H1 (cell line): Measurements from ENCODE around the gene KCTD15. TPM values are rescaled to one million over a fixed set of nuclear protein-coding genes. Genes with fewer than 3 reads are reported as not detected.

Experiments
- BACH1 ChIP-seq: IDR thresholded peaks from 2 replicates; pipeline ENCODE4 v1.6.1; 2012; ENCODE audit warnings: low read length, improper control_type of control experiment
- CBX5 ChIP-seq: fragments of 300-800, 300-1000 bp; sonication (generic); IDR thresholded peaks from 2 replicates; pipeline ENCODE4 v1.7.1; 2016; ENCODE audit warnings: antibody characterized with exemption, low read length, low read depth
- CBX8 ChIP-seq: fragments of 300-800, 300-1000 bp; sonication (generic); IDR thresholded peaks from 2 replicates; pipeline ENCODE4 v1.7.1; 2016; ENCODE audit warnings: low read depth, low read length, borderline replicate concordance
- CHD1 ChIP-seq: IDR thresholded peaks from 2 replicates; pipeline ENCODE4 v1.6.1; 2012; ENCODE audit warnings: low read depth, low read length, improper control_type of control experiment
- NRF1 ChIP-seq: IDR thresholded peaks from 2 replicates; pipeline ENCODE4 v1.6.1; 2011; ENCODE audit warnings: mild to moderate bottlenecking, low read depth, low read length, improper control_type of control experiment
- SIRT6 ChIP-seq: IDR thresholded peaks from one replicate; pipeline ENCODE4 v1.7.1; 2012; ENCODE audit warnings: low read length, inconsistent platforms
- SIX5 ChIP-seq: IDR thresholded peaks from 2 replicates; pipeline ENCODE4 v1.6.1; 2011; ENCODE audit warnings: mild to moderate bottlenecking, low read depth, low read length
- SP4 ChIP-seq: IDR thresholded peaks from 2 replicates; pipeline ENCODE4 v1.6.1; 2012; ENCODE audit warnings: low read length, inconsistent platforms
- SRF ChIP-seq: IDR thresholded peaks from 2 replicates; pipeline ENCODE4 v1.6.1; 2011; ENCODE audit warnings: mild to moderate bottlenecking, low read depth, low read length, moderate library complexity
- TCF12 ChIP-seq: IDR thresholded peaks from 2 replicates; pipeline ENCODE4 v1.6.1; 2011; ENCODE audit warnings: low read depth, mild to moderate bottlenecking, low read length
- polyA plus RNA-seq, 7 experiments: library from polyadenylated mRNA; depleted of rRNA in 3 of 7; stranded (reverse) in 5 of 7; unstranded in 2 of 7; fragments of >200 nt in 5 of 7; fragments of 200-250 nt in 2 of 7; gene quantifications; 1 replicate in 5 of 7; 2 replicates in 1 of 7; 4 replicates in 1 of 7; pipeline versions ENCODE4 v1.2.1 to v1.2.3, GENCODE V29; 2011 to 2013; ENCODE audit warnings: missing spikeins in 2 of 7, mixed read lengths in 2 of 7
- total RNA-seq: library from RNA; stranded (reverse); fragmentation: NEBNext Ultra II Directional; extraction: Animal tissue kit (Norgen Biotek cat#: 25700); gene quantifications from 2 replicates; pipeline ENCODE4 v1.2.1, GENCODE V29; 2021

KCTD15 gene
- total and polyA plus RNA-seq, 2 of the 8 experiments (the other 6 are each of a cell fraction or from before 2014, with no cell fraction given): 25.1 to 27.0 TPM

DNA sequence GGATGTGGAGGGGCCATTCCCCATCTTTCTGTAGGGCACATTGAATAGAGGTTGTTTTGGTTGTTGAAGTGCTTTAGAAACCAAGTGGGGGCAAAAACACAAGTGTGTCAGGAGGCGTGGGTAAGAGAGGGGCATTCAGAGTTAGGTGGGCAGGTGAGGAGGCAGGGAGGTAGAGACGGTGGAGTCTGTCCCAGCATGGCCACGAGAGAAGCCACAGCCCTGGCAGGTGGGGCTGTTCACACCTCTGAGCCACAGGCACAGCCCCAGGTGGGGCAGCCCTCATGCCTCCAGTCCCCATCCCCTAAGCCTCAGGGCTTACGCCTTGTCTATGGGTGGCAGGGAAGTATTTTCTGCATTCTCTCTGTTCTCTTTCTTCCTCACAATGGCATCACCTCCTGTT, 43.7 kb downstream of the KCTD15 start (continued):
- no peak for TF ChIP-seq TCF12
- TF ChIP-seq CHD1: no peak
- no peak for TF ChIP-seq SRF
- TF ChIP-seq SIX5: no peak
- no peak for TF ChIP-seq CBX8
- no peak for TF ChIP-seq NRF1
- no peak for TF ChIP-seq SIRT6
- TF ChIP-seq CBX5: no peak
- TF ChIP-seq BACH1: no peak
- TF ChIP-seq SP4: no peak
